ENCODE measurements around the gene KCNK3. TPM values are rescaled to one million over a fixed set of nuclear protein-coding genes. Genes with fewer than 3 reads are reported as not detected.

The KCNK3 gene
- total and polyA plus RNA-seq, 2 donors (not counting 3 experiments of a cell fraction or from before 2014, with no cell fraction given) = not detected

DNA sequence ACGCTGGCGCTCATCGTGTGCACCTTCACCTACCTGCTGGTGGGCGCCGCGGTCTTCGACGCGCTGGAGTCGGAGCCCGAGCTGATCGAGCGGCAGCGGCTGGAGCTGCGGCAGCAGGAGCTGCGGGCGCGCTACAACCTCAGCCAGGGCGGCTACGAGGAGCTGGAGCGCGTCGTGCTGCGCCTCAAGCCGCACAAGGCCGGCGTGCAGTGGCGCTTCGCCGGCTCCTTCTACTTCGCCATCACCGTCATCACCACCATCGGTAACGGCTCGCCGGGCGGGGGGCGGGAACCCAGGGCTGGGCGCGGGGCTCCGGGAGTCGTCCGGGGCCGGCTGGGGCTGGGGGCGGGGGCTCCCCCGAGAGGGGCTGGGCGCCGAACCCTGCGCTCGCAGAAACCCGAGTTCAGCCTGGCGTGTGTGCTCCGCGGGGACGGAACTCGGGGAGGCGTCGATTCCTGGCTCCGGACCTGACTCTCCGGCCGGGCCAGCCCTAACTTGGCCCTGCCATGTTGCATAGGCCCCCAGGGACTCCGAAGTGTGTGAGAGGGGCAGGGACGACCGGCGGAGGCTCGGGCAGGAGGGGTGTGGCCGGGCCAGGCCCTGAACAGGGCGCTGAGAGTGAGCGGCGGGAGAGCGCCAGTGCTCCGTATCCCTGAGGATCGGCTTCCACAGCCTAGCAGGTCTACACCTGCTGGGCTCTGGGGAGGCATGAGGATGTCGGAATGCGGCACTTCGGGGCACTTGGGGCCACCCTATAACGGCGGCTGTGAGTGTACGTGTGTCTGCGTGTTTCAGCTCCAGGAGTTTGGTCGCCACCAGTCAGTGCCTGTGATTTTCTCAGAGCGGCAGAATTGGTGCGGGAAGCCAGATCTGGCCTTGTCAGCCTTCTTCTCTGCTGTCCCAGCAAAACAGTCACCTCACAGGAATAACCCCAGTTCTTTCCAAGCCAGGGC, 651 bp downstream of the KCNK3 start:
- H3K4me3 ChIP-seq (replicated peaks in 1 of 3; ENCODE audit: insufficient read depth in 1 of 3, low read depth in 1 of 3, low read length in 3 of 3) = no peak overlapping the region
- no peaks in the 10 kb centered on the region for H3K36me3 ChIP-seq (ENCODE audit: control insufficient read depth in 2 of 2, extremely low read depth in 1 of 2, insufficient read depth in 2 of 2, low read length in 2 of 2)
- no peak overlapping the region for H3K27ac ChIP-seq (ENCODE audit: insufficient read depth, low read depth, low read length)
- peaks cover 17 to 36% of the 10 kb centered on the region in 2 experiments for H3K27me3 ChIP-seq (ENCODE audit: control insufficient read depth in 2 of 2, insufficient read depth in 2 of 2, low read length in 2 of 2)
- FAIRE-seq (no peak), DNase-seq (ENCODE audit: low read depth, low spot score) (peak; percentile 7)
- no peaks in the 10 kb centered on the region for H3K9me3 ChIP-seq (replicated peaks; ENCODE audit: control insufficient read depth, insufficient read depth, low read length)
- H3K9me1 ChIP-seq (replicated peaks; ENCODE audit: control insufficient read depth, extremely low read depth, insufficient read depth, low read length) = no peaks in the 10 kb centered on the region
- intact Hi-C loops (cut with micrococcal nuclease) = no loop called here
- TF ChIP-seq GATA2 (IDR thresholded peaks at IDR 0.05; ENCODE audit: insufficient read depth, insufficient read length, low read depth, low read length) = no peak
- no peak for TF ChIP-seq FOS (IDR thresholded peaks at IDR 0.05; ENCODE audit: borderline replicate concordance, insufficient read depth, low read length)
- peak; percentile 74 for TF ChIP-seq EZH2 (IDR thresholded peaks at IDR 0.05; ENCODE audit: borderline replicate concordance, low read depth, low read length, severe bottlenecking)
- dilution Hi-C loops (cut with MboI; ENCODE audit: extremely low pct_ligation_motif_present, low sequenced_read_pairs) = no loop called here
- H3K9ac ChIP-seq (replicated peaks; ENCODE audit: extremely low read depth, insufficient read depth, low read length) = no peak overlapping the region
- peaks cover 16% of the 10 kb centered on the region for H3K4me1 ChIP-seq (ENCODE audit: control insufficient read depth, extremely low read depth, insufficient read depth, low read length)
- ChIA-PET POLR2A (no interaction called here), CTCF (interaction anchor here (1.0 to 1.2 kb wide), 2 partner anchors 27 to 52 kb away, joined by 3 to 5 read pairs; no protein-coding TSS in a partner anchor)
- no peak overlapping the region for H2AFZ ChIP-seq (ENCODE audit: low read depth, low read length)
- H3K79me2 ChIP-seq (ENCODE audit: control insufficient read depth, insufficient read depth, low read length) = no peaks in the 10 kb centered on the region
- no TSS peak for BruUV-seq (replicated peaks)
- no peaks in the 10 kb centered on the region for H4K20me1 ChIP-seq (replicated peaks; ENCODE audit: control insufficient read depth, extremely low read depth, insufficient read depth, low read length)
- no peak overlapping the region for H3K4me2 ChIP-seq (ENCODE audit: insufficient read depth, low read length)

DNA sequence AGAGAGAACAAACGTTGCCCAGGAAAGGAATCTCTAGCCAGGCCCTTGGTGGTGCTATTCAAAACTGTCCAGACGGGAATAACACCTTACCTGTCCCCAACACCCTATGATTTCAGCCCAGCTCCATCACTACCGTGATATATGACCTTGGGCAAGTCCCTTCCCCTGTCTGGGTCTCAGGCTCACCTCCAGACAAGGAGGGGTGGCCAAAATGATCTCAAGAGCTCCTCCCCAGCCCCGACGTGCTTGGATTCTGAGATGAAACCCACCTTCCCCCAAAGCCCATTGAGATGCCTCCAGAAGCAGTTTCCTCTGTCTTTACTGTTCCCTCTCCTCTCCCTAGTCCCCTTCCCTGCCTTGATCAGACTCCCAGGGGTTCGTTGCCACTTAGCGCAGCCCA, 1.5 kb downstream of the KCNK3 start:
- H3K27me3 ChIP-seq (ENCODE audit: control insufficient read depth in 2 of 2, insufficient read depth in 2 of 2, low read length in 2 of 2) = peaks cover 16 to 36% of the 10 kb centered on the region in 2 experiments
- dilution Hi-C loops (cut with MboI; ENCODE audit: extremely low pct_ligation_motif_present, low sequenced_read_pairs) (no loop called here), intact Hi-C loops (cut with micrococcal nuclease) (no loop called here)
- no peak overlapping the region for H3K27ac ChIP-seq (ENCODE audit: insufficient read depth, low read depth, low read length)
- DNase-seq (ENCODE audit: low read depth, low spot score) (no peak), FAIRE-seq (no peak)
- H4K20me1 ChIP-seq (replicated peaks; ENCODE audit: control insufficient read depth, extremely low read depth, insufficient read depth, low read length) = no peaks in the 10 kb centered on the region
- POLR2A ChIA-PET = no interaction called here
- no peak for TF ChIP-seq MYC (IDR thresholded peaks at IDR 0.05; ENCODE audit: low read depth, low read length)
- no peak for TF ChIP-seq POLR2AphosphoS5 (IDR thresholded peaks at IDR 0.05; ENCODE audit: insufficient read depth, low read depth, low read length)
- no peak for TF ChIP-seq GATA2 (IDR thresholded peaks at IDR 0.05; ENCODE audit: insufficient read depth, insufficient read length, low read depth, low read length)
- TF ChIP-seq, protein P1, sequence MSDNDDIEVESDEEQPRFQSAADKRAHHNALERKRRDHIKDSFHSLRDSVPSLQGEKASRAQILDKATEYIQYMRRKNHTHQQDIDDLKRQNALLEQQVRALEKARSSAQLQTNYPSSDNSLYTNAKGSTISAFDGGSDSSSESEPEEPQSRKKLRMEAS (IDR thresholded peaks at IDR 0.05; ENCODE audit: insufficient read depth, insufficient read length) = no peak
- no peak for TF ChIP-seq JUN (IDR thresholded peaks at IDR 0.05; ENCODE audit: borderline replicate concordance, insufficient read depth, insufficient read length, low read depth)
- no peak for TF ChIP-seq EZH2 (IDR thresholded peaks at IDR 0.05; ENCODE audit: borderline replicate concordance, low read depth, low read length, severe bottlenecking)
- no peak for TF ChIP-seq POLR2A (IDR thresholded peaks at IDR 0.05; ENCODE audit: low read depth, low read length)
- TF ChIP-seq, protein P2, sequence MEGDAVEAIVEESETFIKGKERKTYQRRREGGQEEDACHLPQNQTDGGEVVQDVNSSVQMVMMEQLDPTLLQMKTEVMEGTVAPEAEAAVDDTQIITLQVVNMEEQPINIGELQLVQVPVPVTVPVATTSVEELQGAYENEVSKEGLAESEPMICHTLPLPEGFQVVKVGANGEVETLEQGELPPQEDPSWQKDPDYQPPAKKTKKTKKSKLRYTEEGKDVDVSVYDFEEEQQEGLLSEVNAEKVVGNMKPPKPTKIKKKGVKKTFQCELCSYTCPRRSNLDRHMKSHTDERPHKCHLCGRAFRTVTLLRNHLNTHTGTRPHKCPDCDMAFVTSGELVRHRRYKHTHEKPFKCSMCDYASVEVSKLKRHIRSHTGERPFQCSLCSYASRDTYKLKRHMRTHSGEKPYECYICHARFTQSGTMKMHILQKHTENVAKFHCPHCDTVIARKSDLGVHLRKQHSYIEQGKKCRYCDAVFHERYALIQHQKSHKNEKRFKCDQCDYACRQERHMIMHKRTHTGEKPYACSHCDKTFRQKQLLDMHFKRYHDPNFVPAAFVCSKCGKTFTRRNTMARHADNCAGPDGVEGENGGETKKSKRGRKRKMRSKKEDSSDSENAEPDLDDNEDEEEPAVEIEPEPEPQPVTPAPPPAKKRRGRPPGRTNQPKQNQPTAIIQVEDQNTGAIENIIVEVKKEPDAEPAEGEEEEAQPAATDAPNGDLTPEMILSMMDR (IDR thresholded peaks at IDR 0.05; ENCODE audit: extremely low read depth in 1 of 2, insufficient read depth in 1 of 2, low read depth in 1 of 2, low read length in 2 of 2) = no peak
- no peak for TF ChIP-seq FOS (IDR thresholded peaks at IDR 0.05; ENCODE audit: borderline replicate concordance, insufficient read depth, low read length)
- peaks cover 16% of the 10 kb centered on the region for H3K4me1 ChIP-seq (ENCODE audit: control insufficient read depth, extremely low read depth, insufficient read depth, low read length)
- no peaks in the 10 kb centered on the region for H3K79me2 ChIP-seq (ENCODE audit: control insufficient read depth, insufficient read depth, low read length)
- H3K9me1 ChIP-seq (replicated peaks; ENCODE audit: control insufficient read depth, extremely low read depth, insufficient read depth, low read length) = no peaks in the 10 kb centered on the region
- H3K9ac ChIP-seq (replicated peaks; ENCODE audit: extremely low read depth, insufficient read depth, low read length) = no peak overlapping the region
- H3K4me3 ChIP-seq (replicated peaks in 1 of 3; ENCODE audit: insufficient read depth in 1 of 3, low read depth in 1 of 3, low read length in 3 of 3) = no peak overlapping the region
- no peak overlapping the region for H2AFZ ChIP-seq (ENCODE audit: low read depth, low read length)
- no peak overlapping the region for H3K4me2 ChIP-seq (ENCODE audit: insufficient read depth, low read length)
- no peaks in the 10 kb centered on the region for H3K36me3 ChIP-seq (ENCODE audit: control insufficient read depth in 2 of 2, extremely low read depth in 1 of 2, insufficient read depth in 2 of 2, low read length in 2 of 2)
- BruUV-seq (replicated peaks) = no TSS peak
- CTCF ChIA-PET = interaction anchor here (0.9 to 1.1 kb wide), 2 partner anchors 9 to 10 kb away, joined by 3 read pairs; no protein-coding TSS in a partner anchor
- no peaks in the 10 kb centered on the region for H3K9me3 ChIP-seq (replicated peaks; ENCODE audit: control insufficient read depth, insufficient read depth, low read length)

All from endothelial cell of umbilical vein (primary cell).